GM12892 (cell line): ENCODE measurements around the gene GPR156.

Source experiments
- POLR2A ChIP-seq: IDR thresholded peaks from 2 replicates; pipeline ENCODE4 v1.6.1; 2011; ENCODE audit warnings: low read depth, low read length, control low read depth
- POLR2AphosphoS5 ChIP-seq: IDR thresholded peaks from 2 replicates; pipeline ENCODE4 v1.6.1; 2011; ENCODE audit warnings: low read depth, low read length, control low read depth

- TF ChIP-seq POLR2A (no peak), POLR2AphosphoS5 (no peak)
These were observed 57.2 kb downstream of the GPR156 start for GRCh38 chr3:120227710-120228347.
